Endothelial cell of umbilical vein (primary cell): Measurements from ENCODE around the gene DCC. TPM values are rescaled to one million over a fixed set of nuclear protein-coding genes. Genes with fewer than 3 reads are reported as not detected.
A peak's percentile ranks its signal among the peaks of the same experiment; 100 is the strongest.

ENCODE experiments used
- BruUV-seq: library from RNA; stranded (reverse); fragments of 400-500 nt; replicated peaks from 2 replicates; lab custom pipeline; 2021; lab: Mats Ljungman, UMichigan
- CTCF ChIA-PET: fragments of 300-600, 350-600 bp; sonication (Branson Sonifier 250); formaldehyde crosslinking; loops from one replicate; lab custom pipeline; 2021; ENCODE audit warnings: antibody characterized with exemption, inconsistent platforms; lab: Charles Lee
- POLR2A ChIA-PET: fragments of 300-600, 350-600 bp; sonication (Branson Sonifier 250); formaldehyde crosslinking; loops from one replicate; lab custom pipeline; 2021; ENCODE audit warnings: antibody characterized with exemption, inconsistent platforms; lab: Charles Lee
- DNase-seq: peaks from one replicate; pipeline ENCODE4 v3.0.0-alpha.2; 2011; ENCODE audit warnings: low read depth, low spot score
- FAIRE-seq: peaks from 2 replicates; lab custom pipeline; 2011; peaks lifted over from hg19 to GRCh38; lab: Jason Lieb, UNC
- H2AFZ ChIP-seq: 2 replicates; pipeline ENCODE4 v1.6.0; 2012; ENCODE audit warnings: low read depth, low read length, control low read depth, inconsistent platforms
- H3K27ac ChIP-seq: 2 replicates; pipeline ENCODE4 v1.5.1; 2011; ENCODE audit warnings: low read depth, mild to moderate bottlenecking, control low read depth, low read length, moderate library complexity; ENCODE audit not compliant: insufficient read depth
- H3K27me3 ChIP-seq, 2 experiments: 2 replicates each; pipeline versions ENCODE4 v1.6.0 to v1.6.1; 2011; ENCODE audit warnings: low read length in 2 of 2, mixed read lengths in 1 of 2; ENCODE audit not compliant: control insufficient read depth in 2 of 2, insufficient read depth in 2 of 2
- H3K36me3 ChIP-seq, 2 experiments: 2 replicates in 1 of 2; 3 replicates in 1 of 2; pipeline ENCODE4 v1.5.1; 2011; ENCODE audit warnings: low read length in 2 of 2, mild to moderate bottlenecking in 1 of 2, moderate library complexity in 1 of 2; ENCODE audit not compliant: control insufficient read depth in 2 of 2, insufficient read depth in 2 of 2; ENCODE audit errors: extremely low read depth in 1 of 2
- H3K4me1 ChIP-seq: 3 replicates; pipeline ENCODE4 v1.5.1; 2011; ENCODE audit warnings: mild to moderate bottlenecking, low read length; ENCODE audit not compliant: control insufficient read depth, insufficient read depth; ENCODE audit errors: extremely low read depth
- H3K4me2 ChIP-seq: 2 replicates; pipeline ENCODE4 v1.6.1; 2011; ENCODE audit warnings: low read length, control low read depth, mixed read lengths; ENCODE audit not compliant: insufficient read depth
- H3K4me3 ChIP-seq, 3 experiments: fragments of 200-600 bp in 1 of 3; sonication (generic), shearing (Covaris generic) in 1 of 3; replicated peaks in 1 of 3; 2 replicates each; pipeline ENCODE4 v1.5.1; 2011 to 2016; ENCODE audit warnings: control low read depth in 3 of 3, low read length in 3 of 3, mild to moderate bottlenecking in 2 of 3, inconsistent platforms in 1 of 3, low read depth in 1 of 3, moderate library complexity in 1 of 3; ENCODE audit not compliant: insufficient read depth in 1 of 3
- H3K79me2 ChIP-seq: 2 replicates; pipeline ENCODE4 v1.6.0; 2012; ENCODE audit warnings: low read length, inconsistent platforms; ENCODE audit not compliant: control insufficient read depth, insufficient read depth
- H3K9ac ChIP-seq: replicated peaks from 2 replicates; pipeline ENCODE3; 2011; ENCODE audit warnings: low read length, control low read depth; ENCODE audit not compliant: insufficient read depth; ENCODE audit errors: extremely low read depth
- H3K9me1 ChIP-seq: replicated peaks from 3 replicates; pipeline ENCODE4 v1.6.0; 2011; ENCODE audit warnings: mild to moderate bottlenecking, low read length; ENCODE audit not compliant: control insufficient read depth, insufficient read depth; ENCODE audit errors: extremely low read depth
- H3K9me3 ChIP-seq: replicated peaks from 2 replicates; pipeline ENCODE4 v1.5.1; 2012; ENCODE audit warnings: low read length, inconsistent platforms; ENCODE audit not compliant: control insufficient read depth, insufficient read depth
- H4K20me1 ChIP-seq: replicated peaks from 2 replicates; pipeline ENCODE3; 2011; ENCODE audit warnings: mild to moderate bottlenecking, low read length; ENCODE audit not compliant: control insufficient read depth, insufficient read depth; ENCODE audit errors: extremely low read depth
- EZH2 ChIP-seq: IDR thresholded peaks from 2 replicates; pipeline ENCODE4 v1.6.1; 2012; ENCODE audit warnings: borderline replicate concordance, low read depth, mild to moderate bottlenecking, moderate library complexity, low read length, inconsistent platforms; ENCODE audit not compliant: severe bottlenecking
- GATA2 ChIP-seq: IDR thresholded peaks from 2 replicates; pipeline ENCODE4 v1.7.0; 2011; ENCODE audit warnings: low read depth, mild to moderate bottlenecking, moderate library complexity, mixed read lengths, low read length; ENCODE audit not compliant: insufficient read length, insufficient read depth
- JUN ChIP-seq: IDR thresholded peaks from 2 replicates; pipeline ENCODE4 v1.6.1; 2011; ENCODE audit warnings: borderline replicate concordance, low read depth; ENCODE audit not compliant: insufficient read length, insufficient read depth
- MYC ChIP-seq: IDR thresholded peaks from one replicate; pipeline ENCODE4 v1.6.1; 2011; ENCODE audit warnings: mild to moderate bottlenecking, low read depth, low read length
- POLR2AphosphoS5 ChIP-seq: IDR thresholded peaks from 2 replicates; pipeline ENCODE4 v1.6.1; 2012; ENCODE audit warnings: low read depth, mild to moderate bottlenecking, control low read depth, low read length, moderate library complexity; ENCODE audit not compliant: insufficient read depth
- dilution Hi-C: fragments of 300-500 bp; cut with MboI; formaldehyde crosslinking; loops from one replicate; pipeline ENCODE4 v1.15.0; 2019; ENCODE audit warnings: low sequenced_read_pairs; ENCODE audit not compliant: extremely low pct_ligation_motif_present
- intact Hi-C: fragments of 100-400 bp; cut with micrococcal nuclease; formaldehyde crosslinking; loops from one replicate; pipeline ENCODE4 v1.10.0; 2022
- polyA plus RNA-seq, 4 experiments: library from polyadenylated mRNA; depleted of rRNA in 3 of 4; stranded (reverse) in 3 of 4; unstranded in 1 of 4; fragments of >200 nt; gene quantifications; 2 replicates each; pipeline versions ENCODE4 v1.2.1 to v1.2.3, GENCODE V29; 2011 to 2012; ENCODE audit warnings: missing spikeins in 1 of 4
- total RNA-seq: library from RNA; stranded (reverse); gene quantifications from 2 replicates; pipeline ENCODE4 v1.2.3, GENCODE V29; 2021

Gene DCC
- total and polyA plus RNA-seq, 2 donors (not counting 3 experiments of a cell fraction or from before 2014, with no cell fraction given): not detected

- no peaks in the 10 kb centered on the region for H3K27me3 ChIP-seq
- FAIRE-seq: peak; percentile 93
- ChIA-PET CTCF (no interaction called here), POLR2A (no interaction called here)
- no TSS peak for BruUV-seq
- no peaks in the 10 kb centered on the region for H3K9me3 ChIP-seq
- intact Hi-C loops (no loop called here), dilution Hi-C loops (no loop called here)
- no peak for TF ChIP-seq JUN
- peak; percentile 50 for TF ChIP-seq POLR2AphosphoS5
- DNase-seq: no peak
- H2AFZ ChIP-seq: peak overlapping the region; percentile 62
- no peaks in the 10 kb centered on the region for H4K20me1 ChIP-seq
- H3K4me3 ChIP-seq: no peak overlapping the region
- H3K27ac ChIP-seq: peak overlapping the region; percentile 97
- H3K9ac ChIP-seq: peak overlapping the region; percentile 66
- H3K79me2 ChIP-seq: no peaks in the 10 kb centered on the region
- peak overlapping the region; percentile 58 for H3K4me2 ChIP-seq
- no peaks in the 10 kb centered on the region for H3K9me1 ChIP-seq
- peaks cover 25% of the 10 kb centered on the region for H3K4me1 ChIP-seq
- no peaks in the 10 kb centered on the region for H3K36me3 ChIP-seq
Observed at GRCh38 chr18:52682260-52682659, 342.3 kb downstream of the DCC start.

DNA sequence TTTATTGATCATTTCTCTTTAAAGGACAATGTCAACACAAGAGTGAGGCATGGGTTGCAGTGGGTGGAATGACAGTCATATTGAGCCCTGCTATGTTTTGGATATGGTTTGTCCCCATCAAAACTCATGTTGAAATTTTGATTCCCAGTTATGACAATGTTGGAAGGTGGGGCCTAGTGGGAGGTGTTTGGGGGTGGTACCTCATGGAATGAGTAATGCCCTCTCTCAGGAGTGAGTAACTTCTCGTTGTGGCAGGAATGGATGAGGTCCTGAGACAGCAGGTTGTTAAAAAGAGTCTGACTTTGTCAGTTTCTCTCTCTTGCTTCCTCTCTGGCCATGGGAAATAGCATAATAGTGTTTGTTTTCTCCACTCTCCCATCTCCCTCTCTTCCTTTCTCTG is 345.3 kb downstream of the DCC start:
- H3K27me3 ChIP-seq: no peaks in the 10 kb centered on the region
- no peak for TF ChIP-seq EZH2
- no peak for TF ChIP-seq MYC
- no peak for TF ChIP-seq GATA2
- H3K9me3 ChIP-seq: no peaks in the 10 kb centered on the region
- no peaks in the 10 kb centered on the region for H3K79me2 ChIP-seq
- intact Hi-C loops: no loop called here
- no TSS peak for BruUV-seq
- H3K9ac ChIP-seq: no peak overlapping the region
- H3K27ac ChIP-seq: no peak overlapping the region
- ChIA-PET CTCF (no interaction called here), POLR2A (no interaction called here)
- DNase-seq (no peak), FAIRE-seq (no peak)
- no peaks in the 10 kb centered on the region for H3K36me3 ChIP-seq
- dilution Hi-C loops: no loop called here
- H3K9me1 ChIP-seq: no peaks in the 10 kb centered on the region
- no peak overlapping the region for H2AFZ ChIP-seq
- H3K4me1 ChIP-seq: peaks cover 25% of the 10 kb centered on the region
- no peak overlapping the region for H3K4me2 ChIP-seq
- no peak overlapping the region for H3K4me3 ChIP-seq
- H4K20me1 ChIP-seq: no peaks in the 10 kb centered on the region
